WERI-Rb-1 (cell line): ENCODE results near the gene PDE4A.

Experiments used
- DNase-seq: peaks from one replicate; pipeline ENCODE4 v3.0.0-alpha.2; 2020
- H3K27ac ChIP-seq: fragments of 250-450 bp; sonication (Bioruptor Pico); 2 replicates; pipeline ENCODE4 v1.5.1; 2020; ENCODE audit warnings: mild to moderate bottlenecking, moderate library complexity
- H3K27me3 ChIP-seq: fragments of 250-450 bp; sonication (Bioruptor Pico); 2 replicates; pipeline ENCODE4 v1.5.1; 2021; ENCODE audit warnings: mild to moderate bottlenecking, low read depth, moderate library complexity; ENCODE audit not compliant: insufficient read depth, severe bottlenecking
- H3K36me3 ChIP-seq: fragments of 250-450 bp; sonication (Bioruptor Pico); 2 replicates; pipeline ENCODE4 v1.5.1; 2020; ENCODE audit warnings: mild to moderate bottlenecking, moderate library complexity
- H3K4me3 ChIP-seq: 2 replicates; pipeline ENCODE4 v1.5.1; 2011; ENCODE audit warnings: low read depth, mild to moderate bottlenecking, control low read depth, low read length
- H3K9me3 ChIP-seq: fragments of 250-450 bp; sonication (Bioruptor Pico); 2 replicates; pipeline ENCODE4 v1.5.1; 2021; ENCODE audit warnings: mild to moderate bottlenecking, moderate library complexity; ENCODE audit not compliant: severe bottlenecking
- TF ChIP-seq, protein P1 (sequence below): IDR thresholded peaks from 2 replicates; pipeline ENCODE4 v1.5.1; 2011; ENCODE audit warnings: low read depth, mild to moderate bottlenecking, control low read depth, inconsistent platforms, low read length

The PDE4A gene

DNA sequence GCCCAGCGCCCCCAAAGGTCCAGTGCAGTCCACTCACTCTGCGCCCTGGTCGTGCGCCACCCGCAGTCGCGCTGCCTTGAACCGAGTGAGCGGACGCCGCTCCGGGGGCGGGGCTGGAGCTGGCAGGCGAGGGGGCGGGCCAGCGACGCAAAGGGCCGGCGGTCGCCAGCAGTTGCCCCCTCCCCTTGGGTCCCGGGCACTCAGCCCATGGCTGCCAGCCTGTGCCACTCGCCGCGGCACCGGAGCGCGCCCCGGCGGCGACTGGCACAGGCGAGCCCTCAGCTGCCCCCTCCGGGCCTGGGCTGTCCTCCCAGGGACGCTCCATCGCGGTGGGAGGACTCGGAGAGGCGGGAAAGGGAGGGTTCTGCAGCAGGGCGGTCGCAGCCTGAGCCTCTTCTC is 97.0 kb downstream of the PDE4A start, which contains the start of gene S1PR5:
S1PR5 (minus strand) TSS at position 87 of the 399 bp plus-strand sequence. CDS start 2,436 bp downstream, outside the sequence.
- H3K27ac ChIP-seq = no peak within 1 kb of the TSS
- no peak for DNase-seq
- H3K27me3 ChIP-seq = no peaks in the 10 kb centered on the region

DNA sequence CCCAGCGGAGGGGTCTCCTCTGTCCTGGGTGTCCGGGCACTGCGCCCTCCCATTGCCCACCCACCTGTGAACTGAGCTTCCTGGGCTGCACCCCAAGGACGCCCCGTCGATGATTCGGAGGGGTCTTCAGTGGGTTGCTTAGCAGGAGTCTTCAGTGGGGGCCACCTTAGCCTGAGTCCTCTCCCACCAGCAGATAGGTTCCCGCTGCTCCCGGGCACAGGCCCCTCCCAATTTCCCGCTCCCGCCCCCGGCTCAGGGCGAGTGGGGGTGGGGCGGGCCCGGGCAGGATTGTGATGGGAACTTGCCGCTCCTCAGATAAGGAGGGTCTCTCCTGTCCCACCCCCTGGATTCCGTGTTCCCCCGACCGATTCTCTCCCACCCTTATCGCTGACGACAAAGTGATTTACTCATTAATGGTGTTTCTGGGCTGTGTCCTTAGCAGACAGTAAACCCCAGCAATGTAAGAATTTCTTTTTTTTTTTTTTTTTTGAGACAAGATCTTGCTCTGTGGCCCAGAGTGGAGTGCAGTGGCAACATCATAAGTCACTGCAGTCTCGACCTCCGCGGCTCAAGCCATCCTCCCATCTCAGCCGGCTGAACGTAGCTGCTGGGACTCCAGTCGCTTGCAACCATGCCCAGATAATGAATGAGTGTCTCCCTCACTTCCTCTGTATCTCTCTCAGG is 97.6 kb downstream of the PDE4A start:
- H3K27me3 ChIP-seq = no peaks in the 10 kb centered on the region
- no peak for DNase-seq

More for the DNA sequence above, 97.0 kb downstream of the PDE4A start, which contains the start of gene S1PR5:
- H3K9me3 ChIP-seq = no peaks in the 10 kb centered on the region
- TF ChIP-seq, protein P1, sequence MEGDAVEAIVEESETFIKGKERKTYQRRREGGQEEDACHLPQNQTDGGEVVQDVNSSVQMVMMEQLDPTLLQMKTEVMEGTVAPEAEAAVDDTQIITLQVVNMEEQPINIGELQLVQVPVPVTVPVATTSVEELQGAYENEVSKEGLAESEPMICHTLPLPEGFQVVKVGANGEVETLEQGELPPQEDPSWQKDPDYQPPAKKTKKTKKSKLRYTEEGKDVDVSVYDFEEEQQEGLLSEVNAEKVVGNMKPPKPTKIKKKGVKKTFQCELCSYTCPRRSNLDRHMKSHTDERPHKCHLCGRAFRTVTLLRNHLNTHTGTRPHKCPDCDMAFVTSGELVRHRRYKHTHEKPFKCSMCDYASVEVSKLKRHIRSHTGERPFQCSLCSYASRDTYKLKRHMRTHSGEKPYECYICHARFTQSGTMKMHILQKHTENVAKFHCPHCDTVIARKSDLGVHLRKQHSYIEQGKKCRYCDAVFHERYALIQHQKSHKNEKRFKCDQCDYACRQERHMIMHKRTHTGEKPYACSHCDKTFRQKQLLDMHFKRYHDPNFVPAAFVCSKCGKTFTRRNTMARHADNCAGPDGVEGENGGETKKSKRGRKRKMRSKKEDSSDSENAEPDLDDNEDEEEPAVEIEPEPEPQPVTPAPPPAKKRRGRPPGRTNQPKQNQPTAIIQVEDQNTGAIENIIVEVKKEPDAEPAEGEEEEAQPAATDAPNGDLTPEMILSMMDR = no peak
- H3K36me3 ChIP-seq = no peaks in the 10 kb centered on the region
- H3K4me3 ChIP-seq = no peak within 1 kb of the TSS

DNA sequence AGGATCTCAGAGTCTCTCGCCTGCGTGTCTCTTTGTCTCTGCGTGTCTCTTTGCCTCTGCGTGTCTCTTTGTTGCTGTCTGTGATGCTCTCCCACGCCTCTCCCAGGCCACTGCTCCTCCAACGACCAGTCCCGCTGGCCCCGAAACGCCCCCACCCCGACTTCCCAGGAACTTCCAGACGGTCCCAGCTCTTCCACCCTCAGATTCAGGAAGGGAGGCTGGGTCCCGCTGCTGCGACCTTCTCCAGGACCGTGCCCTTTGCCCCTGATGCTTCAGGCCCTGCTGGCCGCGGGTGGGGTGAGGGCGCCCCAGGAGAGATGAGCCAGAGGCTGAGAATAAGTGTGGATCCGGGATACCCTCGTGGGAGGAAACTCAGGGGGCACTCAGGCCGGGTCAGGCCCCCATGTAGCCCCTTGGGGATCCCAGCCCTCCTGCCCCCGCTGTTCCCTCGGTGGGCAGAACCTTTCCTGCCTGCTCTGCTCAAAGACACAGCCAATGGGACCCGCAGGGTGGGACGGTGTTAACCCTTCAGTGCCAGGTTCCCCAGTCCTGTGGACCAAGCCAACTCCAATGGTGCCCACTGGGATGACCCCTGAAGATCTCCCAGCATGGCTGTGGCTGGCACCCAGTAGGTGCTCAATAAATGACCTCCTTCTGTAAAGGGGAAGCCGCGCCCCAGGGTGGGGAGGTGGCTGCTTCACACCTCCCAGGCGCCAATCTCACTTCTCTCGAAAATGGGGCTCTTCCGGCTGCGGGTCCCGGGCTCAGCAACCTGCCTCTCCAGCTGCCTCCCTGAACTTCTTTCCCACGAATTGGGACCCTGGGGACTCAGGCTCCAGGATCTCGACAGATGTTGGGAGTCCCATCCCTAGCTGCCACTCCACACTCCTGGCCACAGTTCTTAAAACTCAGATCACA is 98.4 kb downstream of the PDE4A start:
- TF ChIP-seq, protein P1 = no peak
- H3K27me3 ChIP-seq = no peaks in the 10 kb centered on the region

More for the DNA sequence above, 97.6 kb downstream of the PDE4A start:
- Histone ChIP-seq H3K4me3 (no peak overlapping the region), H3K27ac (no peak overlapping the region), H3K36me3 (no peaks in the 10 kb centered on the region), H3K9me3 (no peaks in the 10 kb centered on the region)
- TF ChIP-seq, protein P1 = no peak

More for the DNA sequence above, 98.4 kb downstream of the PDE4A start:
- DNase-seq = no peak
- H3K36me3 ChIP-seq = no peaks in the 10 kb centered on the region
- H3K4me3 ChIP-seq = no peak overlapping the region
- no peak overlapping the region for H3K27ac ChIP-seq
- no peaks in the 10 kb centered on the region for H3K9me3 ChIP-seq
